ENCODE data around the gene IFIT1B. TPM values are rescaled to one million over a fixed set of nuclear protein-coding genes. Genes with fewer than 3 reads are reported as not detected.
A peak's percentile ranks its signal among the peaks of the same experiment; 100 is the strongest.
"Not testable (repeated sequence)": the region's sequence is repeated elsewhere in the genome, so short reads cannot be mapped to it uniquely, and the experiment has no call there.

Gene IFIT1B
- total and polyA plus RNA-seq, 9 of the 15 experiments (the other 6 are each of a cell fraction or from before 2014, with no cell fraction given): not detected

DNA sequence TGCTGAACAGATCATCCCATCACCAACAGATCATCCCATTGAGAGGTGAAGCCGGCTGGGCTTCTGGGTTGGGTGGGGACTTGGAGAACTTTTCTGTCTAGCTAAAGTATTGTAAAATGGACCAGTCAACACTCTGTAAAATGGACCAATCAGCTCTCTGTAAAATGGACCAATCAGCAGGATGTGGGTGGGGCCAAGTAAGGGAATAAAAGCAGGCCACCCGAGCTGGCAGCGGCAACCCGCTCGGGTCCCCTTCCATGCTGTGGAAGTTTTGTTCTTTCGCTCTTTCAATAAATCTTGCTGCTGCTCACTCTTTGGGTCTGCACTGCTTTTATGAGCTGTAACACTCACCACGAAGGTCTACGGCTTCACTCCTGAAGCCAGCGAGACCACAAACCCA, 28.3 kb downstream of the IFIT1B start:
- FAIRE-seq; in situ Hi-C loops (cut with MboI): not testable (repeated sequence)

DNA sequence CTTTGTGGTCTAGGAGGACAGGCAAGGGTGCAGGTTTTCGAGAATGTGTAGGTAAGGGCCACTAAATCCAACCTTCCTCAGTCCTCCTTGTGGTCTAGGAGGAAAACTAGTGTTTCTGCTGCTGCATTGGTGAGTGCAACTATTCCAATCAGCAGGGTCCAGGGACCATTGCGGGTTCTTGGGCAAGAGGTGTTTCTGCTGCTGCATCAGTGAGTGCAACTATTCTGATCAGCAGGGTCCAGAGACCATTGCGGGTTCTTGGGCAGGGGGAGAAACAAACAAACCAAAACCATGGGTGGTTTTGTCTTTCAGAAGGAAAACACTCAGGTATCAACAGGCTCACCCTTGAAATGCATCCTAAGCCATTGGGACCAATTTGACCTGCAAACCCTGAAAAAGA, 29.9 kb downstream of the IFIT1B start:
- H3K27me3 ChIP-seq (ENCODE audit: control insufficient read depth in 2 of 2, insufficient read depth in 2 of 2, low read length in 2 of 2); BruUV-seq (replicated peaks); FAIRE-seq; H3K9me1 ChIP-seq (ENCODE audit: control insufficient read depth, insufficient read depth, low read length); H3K27ac ChIP-seq (ENCODE audit: extremely low read depth, low read depth, low read length); in situ Hi-C loops (cut with MboI); H3K9ac ChIP-seq (ENCODE audit: insufficient read depth in 1 of 2, low read depth in 2 of 2, low read length in 2 of 2); POLR2A ChIA-PET; ATAC-seq; DNase-seq (ENCODE audit: extremely low read depth in 1 of 4, low spot score in 3 of 4); intact Hi-C loops (cut with micrococcal nuclease); H3K4me3 ChIP-seq; H3K4me1 ChIP-seq (replicated peaks in 1 of 2; ENCODE audit: control insufficient read depth in 2 of 2, insufficient read depth in 2 of 2, low read length in 2 of 2); H3K79me2 ChIP-seq (ENCODE audit: control insufficient read depth, insufficient read depth, low read length); H4K20me1 ChIP-seq (replicated peaks; ENCODE audit: control insufficient read depth, insufficient read depth, low read length); H3K36me3 ChIP-seq (ENCODE audit: control insufficient read depth, insufficient read depth, low read length); H3K9me3 ChIP-seq (replicated peaks; ENCODE audit: control insufficient read depth, insufficient read depth, low read depth, low read length); H2AFZ ChIP-seq (ENCODE audit: low read depth, low read length); CTCF ChIA-PET (ENCODE audit: low intra/inter-chr PET ratio); H3K4me2 ChIP-seq (ENCODE audit: insufficient read depth, low read length): not testable (repeated sequence)
- WGBS (ENCODE audit: insufficient coverage, low coverage, missing lambda C conversion rate): 0% methylated on average over 1 of the region's 3 CpGs

More for the DNA sequence above, 28.3 kb downstream of the IFIT1B start:
- H3K4me3 ChIP-seq; H3K79me2 ChIP-seq (ENCODE audit: control insufficient read depth, insufficient read depth, low read length); H3K4me1 ChIP-seq (replicated peaks in 1 of 2; ENCODE audit: control insufficient read depth in 2 of 2, insufficient read depth in 2 of 2, low read length in 2 of 2); POLR2A ChIA-PET; H3K36me3 ChIP-seq (ENCODE audit: control insufficient read depth, insufficient read depth, low read length); H3K27me3 ChIP-seq (ENCODE audit: control insufficient read depth in 2 of 2, insufficient read depth in 2 of 2, low read length in 2 of 2); DNase-seq (ENCODE audit: extremely low read depth in 1 of 4, low spot score in 3 of 4); ATAC-seq; H3K9me1 ChIP-seq (ENCODE audit: control insufficient read depth, insufficient read depth, low read length); H2AFZ ChIP-seq (ENCODE audit: low read depth, low read length); H3K9ac ChIP-seq (ENCODE audit: insufficient read depth in 1 of 2, low read depth in 2 of 2, low read length in 2 of 2); H4K20me1 ChIP-seq (replicated peaks; ENCODE audit: control insufficient read depth, insufficient read depth, low read length); H3K27ac ChIP-seq (ENCODE audit: extremely low read depth, low read depth, low read length); H3K9me3 ChIP-seq (replicated peaks; ENCODE audit: control insufficient read depth, insufficient read depth, low read depth, low read length); CTCF ChIA-PET (ENCODE audit: low intra/inter-chr PET ratio); BruUV-seq (replicated peaks); intact Hi-C loops (cut with micrococcal nuclease); H3K4me2 ChIP-seq (ENCODE audit: insufficient read depth, low read length): not testable (repeated sequence)
- WGBS (ENCODE audit: insufficient coverage, low coverage, missing lambda C conversion rate): 51% methylated on average over 8 of the region's 9 CpGs
- peak; percentile 52 for TF ChIP-seq NFYB (IDR thresholded peaks at IDR 0.05; ENCODE audit: extremely low read depth, insufficient read length)

- POLR2A ChIA-PET; H3K36me3 ChIP-seq (ENCODE audit: control insufficient read depth, insufficient read depth, low read length); H3K27me3 ChIP-seq (ENCODE audit: control insufficient read depth in 2 of 2, insufficient read depth in 2 of 2, low read length in 2 of 2); FAIRE-seq; H3K4me3 ChIP-seq; in situ Hi-C loops (cut with MboI); DNase-seq (ENCODE audit: extremely low read depth in 1 of 4, low spot score in 3 of 4); H2AFZ ChIP-seq (ENCODE audit: low read depth, low read length); H3K4me1 ChIP-seq (replicated peaks in 1 of 2; ENCODE audit: control insufficient read depth in 2 of 2, insufficient read depth in 2 of 2, low read length in 2 of 2); BruUV-seq (replicated peaks); H3K9ac ChIP-seq (ENCODE audit: insufficient read depth in 1 of 2, low read depth in 2 of 2, low read length in 2 of 2); H3K27ac ChIP-seq (ENCODE audit: extremely low read depth, low read depth, low read length); CTCF ChIA-PET (ENCODE audit: low intra/inter-chr PET ratio); H3K4me2 ChIP-seq (ENCODE audit: insufficient read depth, low read length); H3K79me2 ChIP-seq (ENCODE audit: control insufficient read depth, insufficient read depth, low read length); H3K9me1 ChIP-seq (ENCODE audit: control insufficient read depth, insufficient read depth, low read length); intact Hi-C loops (cut with micrococcal nuclease); ATAC-seq; H4K20me1 ChIP-seq (replicated peaks; ENCODE audit: control insufficient read depth, insufficient read depth, low read length); H3K9me3 ChIP-seq (replicated peaks; ENCODE audit: control insufficient read depth, insufficient read depth, low read depth, low read length): not testable (repeated sequence)
- 9% methylated on average over 4 of the region's 5 CpGs for WGBS (ENCODE audit: insufficient coverage, low coverage, missing lambda C conversion rate)
Measured at GRCh38 chr10:89409282-89409681, 31.4 kb downstream of the IFIT1B start.

DNA sequence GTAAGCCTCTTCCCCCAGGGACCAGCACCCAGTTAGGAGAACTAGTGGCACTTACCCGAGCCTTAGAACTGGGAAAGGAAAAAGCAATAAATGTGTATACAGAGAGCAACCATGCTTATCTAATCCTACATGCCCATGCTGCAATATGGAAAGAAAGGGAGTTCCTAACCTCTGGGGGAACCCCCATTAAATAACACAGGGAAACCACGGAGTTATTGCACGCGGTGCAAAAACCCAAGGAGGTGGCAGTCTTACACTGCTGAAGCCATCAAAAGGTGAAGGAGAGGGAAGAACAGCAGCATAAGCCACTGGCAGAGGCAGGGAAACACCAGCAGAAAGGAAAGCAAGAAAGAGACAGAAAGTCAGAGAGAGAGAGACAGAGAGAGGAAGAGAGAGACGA, 32.7 kb downstream of the IFIT1B start:
- POLR2A ChIA-PET; H3K4me1 ChIP-seq (replicated peaks in 1 of 2; ENCODE audit: control insufficient read depth in 2 of 2, insufficient read depth in 2 of 2, low read length in 2 of 2); in situ Hi-C loops (cut with MboI); H3K27ac ChIP-seq (ENCODE audit: extremely low read depth, low read depth, low read length); intact Hi-C loops (cut with micrococcal nuclease); FAIRE-seq; BruUV-seq (replicated peaks); ATAC-seq; H3K27me3 ChIP-seq (ENCODE audit: control insufficient read depth in 2 of 2, insufficient read depth in 2 of 2, low read length in 2 of 2); CTCF ChIA-PET (ENCODE audit: low intra/inter-chr PET ratio); H3K4me3 ChIP-seq; H4K20me1 ChIP-seq (replicated peaks; ENCODE audit: control insufficient read depth, insufficient read depth, low read length); H3K4me2 ChIP-seq (ENCODE audit: insufficient read depth, low read length); H3K36me3 ChIP-seq (ENCODE audit: control insufficient read depth, insufficient read depth, low read length); H3K79me2 ChIP-seq (ENCODE audit: control insufficient read depth, insufficient read depth, low read length); H3K9ac ChIP-seq (ENCODE audit: insufficient read depth in 1 of 2, low read depth in 2 of 2, low read length in 2 of 2); H3K9me1 ChIP-seq (ENCODE audit: control insufficient read depth, insufficient read depth, low read length); H3K9me3 ChIP-seq (replicated peaks; ENCODE audit: control insufficient read depth, insufficient read depth, low read depth, low read length); DNase-seq (ENCODE audit: extremely low read depth in 1 of 4, low spot score in 3 of 4): not testable (repeated sequence)
- H2AFZ ChIP-seq (ENCODE audit: low read depth, low read length): 0 out of 2 replicates have a peak overlapping the region, but pooled peaks have one; percentile 51
- 3% methylated on average over 5 of the region's 5 CpGs for WGBS (ENCODE audit: insufficient coverage, low coverage, missing lambda C conversion rate)

All from K562 (cell line).